HG02870 (cell line): ENCODE data around the gene DTX2.
"Not testable (repeated sequence)": the region's sequence is repeated elsewhere in the genome, so short reads cannot be mapped to it uniquely, and the experiment has no call there.

Source experiments
- ATAC-seq: cut with Tn5 transposase; IDR thresholded peaks from one replicate; pipeline ENCODE4 v1.9.1; 2021; ENCODE audit warnings: mild to moderate bottlenecking, moderate library complexity; ENCODE audit not compliant: unreplicated experiment

DTX2 gene

GRCh38 chr7:76442664-76443446 is 18.7 kb upstream of the DTX2 start:
- ATAC-seq: not testable (repeated sequence)

DNA sequence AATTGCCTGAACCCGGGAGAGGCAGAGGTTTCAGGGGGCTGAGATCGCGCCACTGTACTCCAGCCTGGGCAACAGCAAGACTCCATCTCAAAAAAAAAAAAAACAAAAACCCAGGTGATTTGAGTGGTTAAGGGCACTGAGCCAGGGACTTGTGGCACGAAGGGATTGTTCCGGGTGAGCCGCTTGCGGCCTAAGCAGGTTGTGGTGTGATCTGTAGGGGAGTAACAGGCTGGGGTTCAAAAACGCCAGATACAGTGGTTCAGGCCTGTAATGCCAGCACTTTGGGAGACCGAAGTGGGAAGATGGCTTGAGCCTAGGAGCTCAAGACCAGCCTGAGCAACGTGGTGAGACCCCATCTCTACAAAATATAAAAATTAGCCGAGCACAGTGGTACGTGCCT is 17.7 kb upstream of the DTX2 start:
- not testable (repeated sequence) for ATAC-seq

DNA sequence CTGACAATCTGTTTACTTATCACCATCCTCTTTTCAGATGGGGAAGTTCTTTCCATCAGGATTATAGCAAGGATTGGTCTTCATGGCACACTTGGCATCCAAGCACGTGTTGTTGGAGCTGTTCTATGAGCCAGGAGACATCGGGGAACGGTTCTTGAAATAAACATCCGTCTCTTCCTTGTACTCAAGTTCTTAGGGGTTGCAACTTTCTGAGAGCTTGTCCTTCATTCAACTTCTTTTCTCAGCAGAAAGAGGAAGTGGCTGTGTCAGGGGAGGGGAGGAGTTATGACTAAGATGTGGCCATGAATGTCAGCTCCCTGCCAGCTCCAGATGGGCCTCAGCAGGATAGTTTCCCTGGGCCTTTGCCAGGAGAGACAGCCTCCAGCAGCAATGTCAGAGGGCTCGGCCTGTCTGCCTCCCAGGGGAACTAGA is 15.9 kb upstream of the DTX2 start:
- peak; percentile 83 for ATAC-seq

GRCh38 chr7:76457017-76457416 is 4.5 kb upstream of the DTX2 start:
- not testable (repeated sequence) for ATAC-seq

DNA sequence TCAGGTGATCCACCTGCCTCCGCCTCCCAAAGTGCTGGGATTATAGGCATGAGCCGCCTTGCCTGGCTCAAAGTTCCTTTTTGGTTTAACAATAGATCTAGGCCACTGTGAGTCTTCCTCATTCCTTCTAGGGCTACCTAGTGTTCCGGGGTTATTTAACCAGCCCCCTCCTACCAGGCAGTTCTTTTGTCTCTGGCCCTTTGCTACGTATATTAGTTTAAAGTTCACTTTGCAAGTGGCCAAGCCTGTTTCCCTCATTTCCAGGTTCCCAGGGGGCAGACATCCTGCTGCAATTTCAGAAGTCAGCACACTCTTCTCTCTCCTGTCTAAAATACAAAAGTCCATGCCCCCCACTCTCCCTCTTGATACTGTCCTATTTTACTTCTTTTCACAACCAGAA is 3.0 kb upstream of the DTX2 start:
- not testable (repeated sequence) for ATAC-seq

GRCh38 chr7:76460767-76461166 is 742 bp upstream of the DTX2 start:
- not testable (repeated sequence) for ATAC-seq

DNA sequence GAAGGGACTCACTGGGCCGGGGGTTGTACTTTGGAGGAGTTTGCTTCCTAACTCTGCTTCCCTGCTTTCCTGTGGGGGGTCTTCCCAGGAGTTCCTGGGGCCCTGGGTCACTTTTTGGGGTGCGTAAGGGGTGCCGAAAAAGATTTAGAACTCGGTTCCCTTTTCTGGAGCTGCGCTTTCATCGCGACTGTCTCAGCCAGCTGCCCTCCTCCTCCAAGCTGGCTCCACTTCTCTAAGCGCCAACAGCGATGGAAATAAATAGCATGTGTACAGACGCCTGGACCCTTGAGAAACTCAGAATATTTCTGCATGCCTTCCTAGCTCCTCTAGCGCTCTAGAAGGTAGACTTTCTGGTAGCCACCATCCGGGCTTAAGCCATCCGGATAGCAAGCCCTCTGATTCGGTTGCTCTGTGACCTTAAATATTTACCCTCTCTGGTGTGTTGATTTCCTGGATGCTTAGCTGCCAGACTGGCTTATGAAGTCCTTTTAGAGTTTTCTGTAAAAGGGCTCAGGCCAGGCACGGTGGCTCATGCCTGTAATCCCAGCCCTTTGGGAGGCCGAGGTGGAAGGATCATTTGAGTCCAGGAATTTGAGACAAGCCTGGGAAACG is 868 bp downstream of the DTX2 start:
- not testable (repeated sequence) for ATAC-seq

DNA sequence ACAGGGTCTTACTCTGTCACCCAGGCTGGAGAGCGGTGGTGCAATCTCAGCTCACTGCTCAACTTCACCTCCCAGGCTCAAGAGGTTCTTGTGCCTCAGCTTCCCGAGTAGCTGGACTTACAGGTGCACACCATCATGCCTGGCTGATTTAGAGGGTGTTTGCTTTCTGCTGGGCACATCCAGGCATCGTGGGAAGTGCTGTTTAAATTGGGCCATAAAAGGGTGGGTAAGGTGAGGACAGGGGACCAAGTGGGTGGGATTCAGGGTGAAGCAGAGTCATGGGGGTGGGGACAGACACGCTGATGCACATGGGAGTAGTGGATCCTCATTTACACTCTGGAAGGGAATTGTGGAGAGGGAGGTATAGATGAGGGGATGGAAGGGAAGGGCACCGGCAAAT is 3.5 kb downstream of the DTX2 start:
- not testable (repeated sequence) for ATAC-seq

- not testable (repeated sequence) for ATAC-seq
Measured at GRCh38 chr7:76465950-76466349, 4.4 kb downstream of the DTX2 start.

DNA sequence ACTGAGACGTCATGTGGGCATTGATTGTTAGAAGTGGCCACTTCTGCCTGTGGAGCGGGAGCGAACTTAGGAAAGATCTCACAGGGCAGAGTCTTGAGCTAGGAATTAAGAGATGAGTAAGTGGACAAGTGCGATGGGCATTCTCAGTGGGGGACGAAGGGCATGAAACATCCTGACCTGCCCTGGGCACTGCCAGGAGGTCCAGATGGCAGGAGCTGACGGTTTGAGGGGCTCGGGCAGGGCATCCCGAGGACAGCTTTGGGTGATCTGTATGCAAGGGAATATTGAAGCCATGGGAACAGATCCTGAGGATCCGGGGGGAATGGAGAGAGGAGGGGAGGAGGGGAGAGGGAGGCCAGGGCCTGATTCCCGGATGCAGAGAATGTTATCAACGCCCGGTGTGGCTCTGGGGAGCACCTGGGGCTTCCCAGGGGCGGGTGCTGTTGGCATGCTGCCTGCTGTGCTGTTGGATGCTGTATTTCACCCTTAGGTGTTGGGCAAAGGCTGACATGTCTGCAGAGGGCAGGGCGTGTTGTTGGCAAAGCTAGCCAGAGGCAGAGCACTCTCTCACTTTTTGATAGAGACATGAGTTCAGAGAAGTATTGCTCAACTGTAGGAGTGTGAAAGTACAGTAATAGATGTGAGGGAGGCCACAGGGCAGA is 6.4 kb downstream of the DTX2 start:
- ATAC-seq: not testable (repeated sequence)

- not testable (repeated sequence) for ATAC-seq
Measured at GRCh38 chr7:76471556-76472221, 10.2 kb downstream of the DTX2 start.

GRCh38 chr7:76473097-76473496 is 11.6 kb downstream of the DTX2 start:
- not testable (repeated sequence) for ATAC-seq

- not testable (repeated sequence) for ATAC-seq
Measured at GRCh38 chr7:76476280-76476679, 14.8 kb downstream of the DTX2 start.

GRCh38 chr7:76476742-76477474 is 15.4 kb downstream of the DTX2 start:
- ATAC-seq: not testable (repeated sequence)

- not testable (repeated sequence) for ATAC-seq
Measured at GRCh38 chr7:76479628-76480027, 18.1 kb downstream of the DTX2 start.

DNA sequence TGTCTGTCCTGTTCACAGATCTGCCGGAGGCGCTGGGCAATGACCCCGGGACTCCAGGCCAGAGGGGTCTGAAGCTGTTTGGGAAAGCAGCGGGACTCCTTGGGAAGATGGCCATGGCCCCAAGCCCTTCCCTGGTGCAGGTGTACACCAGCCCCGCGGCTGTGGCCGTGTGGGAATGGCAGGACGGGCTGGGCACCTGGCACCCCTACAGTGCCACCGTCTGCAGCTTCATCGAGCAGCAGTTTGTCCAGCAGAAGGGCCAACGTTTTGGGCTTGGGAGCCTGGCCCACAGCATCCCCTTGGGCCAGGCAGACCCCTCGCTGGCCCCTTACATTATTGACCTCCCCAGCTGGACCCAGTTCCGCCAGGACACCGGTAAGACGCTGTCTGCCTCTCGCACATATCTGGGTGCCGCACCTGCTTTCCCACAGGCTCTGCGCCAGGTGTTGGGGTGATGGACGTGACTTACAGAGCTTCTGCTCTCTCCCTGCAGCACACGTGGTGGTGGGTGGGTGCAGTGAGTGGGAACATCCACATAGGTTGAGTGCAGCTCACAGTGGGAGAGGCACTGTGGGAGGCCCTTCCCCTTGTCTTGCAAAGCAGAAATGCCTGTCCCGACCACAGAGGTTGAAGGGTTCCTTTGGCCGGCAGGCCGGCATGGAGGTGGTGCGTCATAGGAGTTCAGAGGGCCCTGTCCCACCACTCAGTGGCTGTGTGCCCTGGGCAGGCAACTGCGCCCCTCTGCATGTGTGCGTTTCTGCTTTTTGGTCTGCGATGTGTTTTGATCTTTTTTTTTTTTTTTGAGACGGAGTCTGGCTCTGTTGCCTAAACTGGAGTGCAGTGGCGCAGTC is 19.1 kb downstream of the DTX2 start:
- ATAC-seq: not testable (repeated sequence)

DNA sequence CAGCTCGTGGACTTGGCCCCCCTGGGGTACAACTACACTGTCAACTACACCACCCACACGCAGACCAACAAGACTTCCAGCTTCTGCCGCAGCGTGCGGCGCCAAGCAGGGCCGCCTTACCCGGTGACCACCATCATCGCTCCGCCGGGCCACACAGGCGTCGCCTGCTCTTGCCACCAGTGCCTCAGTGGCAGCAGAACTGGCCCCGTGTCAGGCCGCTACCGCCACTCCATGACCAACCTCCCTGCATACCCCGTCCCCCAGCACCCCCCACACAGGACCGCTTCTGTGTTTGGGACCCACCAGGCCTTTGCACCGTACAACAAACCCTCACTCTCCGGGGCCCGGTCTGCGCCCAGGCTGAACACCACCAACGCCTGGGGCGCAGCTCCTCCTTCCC is 21.2 kb downstream of the DTX2 start:
- ATAC-seq: not testable (repeated sequence)

GRCh38 chr7:76483081-76483480 is 21.6 kb downstream of the DTX2 start:
- not testable (repeated sequence) for ATAC-seq

DNA sequence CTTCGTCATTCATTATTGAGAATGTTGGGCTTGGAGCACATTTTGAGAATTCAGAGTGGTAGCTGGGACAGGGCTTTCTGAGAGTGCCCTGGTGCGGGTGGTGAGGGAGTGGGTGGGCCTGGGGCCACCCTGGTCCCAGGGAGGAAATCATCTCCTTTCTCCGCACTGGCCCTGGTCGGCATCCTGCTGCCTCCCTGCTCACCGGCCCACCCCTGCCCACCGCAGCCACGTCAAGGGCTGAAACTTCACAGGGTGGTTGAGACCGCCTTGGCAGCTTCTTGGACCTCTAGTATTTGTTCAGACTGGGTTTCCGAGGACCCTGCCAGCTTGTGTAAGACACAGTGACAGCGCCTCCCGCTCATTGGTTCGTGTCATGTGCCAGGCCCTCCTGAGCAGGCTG is 22.9 kb downstream of the DTX2 start:
- ATAC-seq: not testable (repeated sequence)
